ENCODE results near the gene ZNF423. TPM values are rescaled to one million over a fixed set of nuclear protein-coding genes. Genes with fewer than 3 reads are reported as not detected.

The ZNF423 gene
- total and polyA plus RNA-seq, 5 donors, result 5.5 to 22.2 (median 14.4) TPM

DNA sequence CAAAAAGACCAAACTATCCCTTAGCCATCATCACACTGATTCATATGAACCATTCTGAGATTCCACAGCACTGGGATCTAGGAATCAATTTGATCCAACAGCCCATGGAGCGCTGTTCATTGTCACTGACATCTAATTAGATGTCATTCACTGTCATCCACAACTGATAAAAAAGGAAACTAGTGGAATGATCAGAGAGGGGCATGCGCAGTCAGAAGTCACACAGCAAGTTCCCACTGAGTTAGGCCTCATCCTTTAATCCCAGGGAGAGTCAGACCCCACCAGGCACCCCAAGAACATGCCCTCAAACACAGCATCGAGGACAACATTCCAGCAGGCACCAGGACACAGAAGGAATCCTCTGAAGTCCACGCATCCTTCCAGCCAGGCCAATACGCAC lies 88.5 kb downstream of the ZNF423 start:
- DNase-seq (no peak), ATAC-seq (no peak)
- intact Hi-C loops (cut with DNase I), result no loop called here
- 93% methylated on average over 5 of the region's 5 CpGs for WGBS
- Histone ChIP-seq H3K4me3 (ENCODE audit: low read length) (no peak overlapping the region), H3K27ac (ENCODE audit: low read length) (no peak overlapping the region), H3K9me3 (ENCODE audit: control insufficient read depth, low read length) (no peaks in the 10 kb centered on the region), H3K27me3 (ENCODE audit: control insufficient read depth, insufficient read depth) (no peaks in the 10 kb centered on the region), H3K4me1 (ENCODE audit: control insufficient read depth, insufficient read depth, low read length) (peaks cover 3% of the 10 kb centered on the region)

GRCh38 chr16:49766225-49766624 lies 89.7 kb downstream of the ZNF423 start:
- H3K27ac ChIP-seq (ENCODE audit: low read length), result peak overlapping the region; percentile 35
- H3K4me1 ChIP-seq (ENCODE audit: control insufficient read depth, insufficient read depth, low read length), result peaks cover 3% of the 10 kb centered on the region
- H3K4me3 ChIP-seq (ENCODE audit: low read length), result no peak overlapping the region
- ATAC-seq (peak in 1 of 2 donors; percentile 25), DNase-seq (no peak)
- H3K9me3 ChIP-seq (ENCODE audit: control insufficient read depth, low read length), result no peaks in the 10 kb centered on the region
- intact Hi-C loops (cut with DNase I), result no loop called here
- no peaks in the 10 kb centered on the region for H3K27me3 ChIP-seq (ENCODE audit: control insufficient read depth, insufficient read depth)
- 45% methylated on average over 6 of the region's 6 CpGs for WGBS

- Histone ChIP-seq H3K4me3 (ENCODE audit: low read length) (no peak overlapping the region), H3K27ac (ENCODE audit: low read length) (no peak overlapping the region), H3K4me1 (ENCODE audit: control insufficient read depth, insufficient read depth, low read length) (peaks cover 3% of the 10 kb centered on the region), H3K9me3 (ENCODE audit: control insufficient read depth, low read length) (no peaks in the 10 kb centered on the region), H3K27me3 (ENCODE audit: control insufficient read depth, insufficient read depth) (no peaks in the 10 kb centered on the region)
- no peak for ATAC-seq
- no peak for DNase-seq
- intact Hi-C loops (cut with DNase I), result no loop called here
- 76% methylated on average over 10 of the region's 10 CpGs for WGBS
These were observed 92.1 kb downstream of the ZNF423 start for GRCh38 chr16:49763826-49764225.

DNA sequence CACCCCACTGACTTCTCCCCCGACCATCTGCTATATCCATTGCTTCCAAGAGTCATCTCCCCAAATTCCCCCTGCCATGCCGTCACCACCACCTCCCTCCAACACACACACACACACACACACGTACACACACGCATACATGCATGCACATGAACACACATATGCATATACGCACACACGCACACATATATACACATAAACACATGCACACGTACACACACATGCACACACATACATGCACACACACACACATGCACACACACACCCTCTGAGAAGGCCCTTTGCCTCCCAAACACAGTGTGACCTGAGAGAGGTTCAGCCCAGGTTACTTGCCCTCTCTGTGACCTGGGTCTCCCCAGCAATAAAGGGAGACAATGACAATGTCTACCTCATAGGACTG lies 95.1 kb downstream of the ZNF423 start:
- 94% methylated on average over 7 of the region's 7 CpGs for WGBS
- DNase-seq, result no peak
- Histone ChIP-seq H3K4me1 (ENCODE audit: control insufficient read depth, insufficient read depth, low read length) (no peaks in the 10 kb centered on the region), H3K4me3 (ENCODE audit: low read length) (no peak overlapping the region), H3K27ac (ENCODE audit: low read length) (no peak overlapping the region), H3K27me3 (ENCODE audit: control insufficient read depth, insufficient read depth) (no peaks in the 10 kb centered on the region), H3K9me3 (ENCODE audit: control insufficient read depth, low read length) (no peaks in the 10 kb centered on the region)
- ATAC-seq, result no peak
- intact Hi-C loops (cut with DNase I), result no loop called here

GRCh38 chr16:49757559-49758069 lies 98.3 kb downstream of the ZNF423 start:
- Histone ChIP-seq H3K4me3 (ENCODE audit: low read length) (no peak overlapping the region), H3K4me1 (ENCODE audit: control insufficient read depth, insufficient read depth, low read length) (no peaks in the 10 kb centered on the region), H3K27me3 (ENCODE audit: control insufficient read depth, insufficient read depth) (no peaks in the 10 kb centered on the region), H3K27ac (ENCODE audit: low read length) (no peak overlapping the region), H3K9me3 (ENCODE audit: control insufficient read depth, low read length) (no peaks in the 10 kb centered on the region)
- intact Hi-C loops (cut with DNase I), result loop anchor here in 3 of 4 donors (5.0 to 10.0 kb wide), 3 partner anchors 77 to 100 kb away; partner anchors contain the start of gene ZNF423 (in 2 of the 3)
- 85% methylated on average over 9 of the region's 9 CpGs for WGBS
- no peak for ATAC-seq
- no peak for DNase-seq

- DNase-seq, result no peak
- peak in 1 of 2 donors; percentile 17 for ATAC-seq
- intact Hi-C loops (cut with DNase I), result loop anchor here in 3 of 4 donors (5.0 to 10.0 kb wide), 3 partner anchors 78 to 100 kb away; partner anchors contain the start of gene ZNF423 (in 2 of the 3)
- H3K27ac ChIP-seq (ENCODE audit: low read length), result no peak overlapping the region
- no peak overlapping the region for H3K4me3 ChIP-seq (ENCODE audit: low read length)
- 78% methylated on average over 10 of the region's 10 CpGs for WGBS
- no peaks in the 10 kb centered on the region for H3K9me3 ChIP-seq (ENCODE audit: control insufficient read depth, low read length)
- no peaks in the 10 kb centered on the region for H3K4me1 ChIP-seq (ENCODE audit: control insufficient read depth, insufficient read depth, low read length)
- no peaks in the 10 kb centered on the region for H3K27me3 ChIP-seq (ENCODE audit: control insufficient read depth, insufficient read depth)
These were observed 98.9 kb downstream of the ZNF423 start for GRCh38 chr16:49756775-49757558.

GRCh38 chr16:49755716-49756505 lies 100.0 kb downstream of the ZNF423 start:
- 63% methylated on average over 13 of the region's 13 CpGs for WGBS
- H3K4me3 ChIP-seq (ENCODE audit: low read length), result no peak overlapping the region
- peak overlapping the region; percentile 3 for H3K27ac ChIP-seq (ENCODE audit: low read length)
- no peaks in the 10 kb centered on the region for H3K4me1 ChIP-seq (ENCODE audit: control insufficient read depth, insufficient read depth, low read length)
- ATAC-seq, result no peak
- intact Hi-C loops (cut with DNase I), result loop anchor here in 3 of 4 donors (5.0 to 10.0 kb wide), 3 partner anchors 79 to 101 kb away; partner anchors contain the start of gene ZNF423 (in 2 of the 3)
- H3K27me3 ChIP-seq (ENCODE audit: control insufficient read depth, insufficient read depth), result no peaks in the 10 kb centered on the region
- H3K9me3 ChIP-seq (ENCODE audit: control insufficient read depth, low read length), result no peaks in the 10 kb centered on the region
- no peak for DNase-seq

DNA sequence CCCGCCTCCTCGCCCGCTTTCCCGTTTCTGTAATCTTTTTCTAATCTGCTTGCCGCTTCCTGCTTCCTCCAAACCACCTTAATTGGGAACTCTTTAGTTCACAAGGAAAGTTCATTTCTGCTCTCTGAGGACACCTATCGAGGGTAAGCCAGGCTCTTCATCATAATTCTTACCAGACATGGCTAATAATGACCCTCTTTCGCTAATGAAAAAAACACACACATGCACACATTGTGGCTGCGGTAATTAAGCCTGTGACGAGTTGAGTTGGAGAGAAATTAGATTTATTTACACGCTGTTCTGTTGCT lies 100.6 kb downstream of the ZNF423 start:
- no peak for DNase-seq
- no peak overlapping the region for H3K27ac ChIP-seq (ENCODE audit: low read length)
- peak overlapping the region; percentile 49 for H3K4me3 ChIP-seq (ENCODE audit: low read length)
- intact Hi-C loops (cut with DNase I), result loop anchor here in 3 of 4 donors (5.0 to 10.0 kb wide), 3 partner anchors 80 to 102 kb away; partner anchors contain the start of gene ZNF423 (in 2 of the 3)
- H3K9me3 ChIP-seq (ENCODE audit: control insufficient read depth, low read length), result no peaks in the 10 kb centered on the region
- H3K27me3 ChIP-seq (ENCODE audit: control insufficient read depth, insufficient read depth), result no peaks in the 10 kb centered on the region
- 5% methylated on average over 10 of the region's 10 CpGs for WGBS
- peak; percentile 65 to 67 for ATAC-seq
- H3K4me1 ChIP-seq (ENCODE audit: control insufficient read depth, insufficient read depth, low read length), result peaks cover 2% of the 10 kb centered on the region

- ATAC-seq (peak; percentile 73 to 90), DNase-seq (peak; percentile 44 to 81 (median 76))
- Histone ChIP-seq H3K4me3 (ENCODE audit: low read length) (peak overlapping the region; percentile 49), H3K27me3 (ENCODE audit: control insufficient read depth, insufficient read depth) (no peaks in the 10 kb centered on the region), H3K4me1 (ENCODE audit: control insufficient read depth, insufficient read depth, low read length) (peaks cover 4% of the 10 kb centered on the region), H3K9me3 (ENCODE audit: control insufficient read depth, low read length) (no peaks in the 10 kb centered on the region), H3K27ac (ENCODE audit: low read length) (peak overlapping the region; percentile 55)
- 24% methylated on average over 21 of the region's 21 CpGs for WGBS
- intact Hi-C loops (cut with DNase I), result loop anchor here in 3 of 4 donors (5.0 to 10.0 kb wide), 3 partner anchors 80 to 103 kb away; partner anchors contain the start of gene ZNF423 (in 2 of the 3)
These were observed 101.2 kb downstream of the ZNF423 start for GRCh38 chr16:49754495-49755312.

DNA sequence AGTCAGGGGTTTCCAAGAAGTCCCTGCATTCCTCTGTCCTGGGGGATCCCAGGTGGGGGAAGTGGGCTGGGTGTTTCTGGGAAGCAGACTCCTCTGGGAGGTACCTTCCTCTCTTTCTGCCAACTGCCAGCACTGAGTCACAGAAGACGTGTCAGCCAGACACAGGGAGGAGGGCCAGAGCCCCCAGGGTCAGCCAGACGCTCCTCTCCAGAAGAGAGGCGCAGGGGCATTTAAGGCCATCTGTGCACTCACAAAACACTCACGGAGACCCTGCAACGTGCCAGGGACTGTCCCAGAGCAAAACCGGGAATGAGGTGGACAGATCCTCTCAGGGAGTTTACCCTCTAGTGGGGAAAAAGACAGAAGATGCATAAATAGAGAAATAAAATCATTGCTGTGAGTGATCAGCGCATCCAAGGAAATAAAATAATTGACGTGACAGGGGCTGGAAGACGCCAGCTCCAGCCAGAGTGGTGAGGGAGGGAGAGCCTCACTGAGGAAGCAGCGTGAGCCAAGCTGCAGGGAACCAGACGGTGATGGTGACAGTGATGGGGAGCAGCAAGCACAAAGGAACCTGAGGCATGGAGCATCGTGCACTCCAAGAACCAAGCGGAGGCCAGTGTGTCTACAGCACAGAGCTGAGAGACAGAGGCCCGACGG lies 105.4 kb downstream of the ZNF423 start:
- DNase-seq (no peak), ATAC-seq (peak in 1 of 2 donors; percentile 6)
- Histone ChIP-seq H3K9me3 (ENCODE audit: control insufficient read depth, low read length) (no peaks in the 10 kb centered on the region), H3K27me3 (ENCODE audit: control insufficient read depth, insufficient read depth) (no peaks in the 10 kb centered on the region), H3K4me3 (ENCODE audit: low read length) (no peak overlapping the region), H3K4me1 (ENCODE audit: control insufficient read depth, insufficient read depth, low read length) (peaks cover 4% of the 10 kb centered on the region), H3K27ac (ENCODE audit: low read length) (no peak overlapping the region)
- intact Hi-C loops (cut with DNase I), result loop anchor here in 2 of 4 donors (10.0 kb wide), 2 partner anchors 84 to 104 kb away; partner anchors contain the start of gene ZNF423 (in 1 of the 2)
- 41% methylated on average over 15 of the region's 15 CpGs for WGBS

All from right cardiac atrium (tissue), 5 donors.